ENCODE data around the gene MYDGF.

GRCh38 chr19:4682417-4683200, 12.5 kb upstream of the MYDGF start:
- TF ChIP-seq, protein P1, sequence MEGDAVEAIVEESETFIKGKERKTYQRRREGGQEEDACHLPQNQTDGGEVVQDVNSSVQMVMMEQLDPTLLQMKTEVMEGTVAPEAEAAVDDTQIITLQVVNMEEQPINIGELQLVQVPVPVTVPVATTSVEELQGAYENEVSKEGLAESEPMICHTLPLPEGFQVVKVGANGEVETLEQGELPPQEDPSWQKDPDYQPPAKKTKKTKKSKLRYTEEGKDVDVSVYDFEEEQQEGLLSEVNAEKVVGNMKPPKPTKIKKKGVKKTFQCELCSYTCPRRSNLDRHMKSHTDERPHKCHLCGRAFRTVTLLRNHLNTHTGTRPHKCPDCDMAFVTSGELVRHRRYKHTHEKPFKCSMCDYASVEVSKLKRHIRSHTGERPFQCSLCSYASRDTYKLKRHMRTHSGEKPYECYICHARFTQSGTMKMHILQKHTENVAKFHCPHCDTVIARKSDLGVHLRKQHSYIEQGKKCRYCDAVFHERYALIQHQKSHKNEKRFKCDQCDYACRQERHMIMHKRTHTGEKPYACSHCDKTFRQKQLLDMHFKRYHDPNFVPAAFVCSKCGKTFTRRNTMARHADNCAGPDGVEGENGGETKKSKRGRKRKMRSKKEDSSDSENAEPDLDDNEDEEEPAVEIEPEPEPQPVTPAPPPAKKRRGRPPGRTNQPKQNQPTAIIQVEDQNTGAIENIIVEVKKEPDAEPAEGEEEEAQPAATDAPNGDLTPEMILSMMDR (IDR thresholded peaks at IDR 0.05): no peak
- TF ChIP-seq POLR2A (IDR thresholded peaks at IDR 0.05): no peak
